K562 (cell line): ENCODE data around the gene FILIP1. TPM values are rescaled to one million over a fixed set of nuclear protein-coding genes. Genes with fewer than 3 reads are reported as not detected.
A peak's percentile ranks its signal among the peaks of the same experiment; 100 is the strongest.

Experiments
- ATAC-seq: fragments of 200-7000 bp; cut with Tn5 transposase; 3 replicates; pipeline ENCODE4 v1.9.1; 2020; ENCODE audit warnings: moderate library complexity
- BruUV-seq: library from RNA; stranded (reverse); fragments of 400-500 nt; replicated peaks from 2 replicates; lab custom pipeline; 2021; lab: Mats Ljungman, UMichigan
- CTCF ChIA-PET: fragments of 300-600 bp; formaldehyde crosslinking; extraction: SDS; loops from one replicate; lab custom pipeline; 2021; ENCODE audit warnings: low intra/inter-chr PET ratio; lab: Yijun Ruan, JAX
- POLR2A ChIA-PET: fragments of 300-600, 350-650 bp; sonication (Branson Sonifier 250); formaldehyde crosslinking; extraction: SDS; loops from one replicate; lab custom pipeline; 2021; ENCODE audit warnings: antibody characterized with exemption, inconsistent platforms; lab: Yijun Ruan, JAX
- DNase-seq, 4 experiments: peaks; one replicate each; pipeline versions ENCODE4 v3.0.0 to v3.0.0-alpha.2; 2011 to 2018; ENCODE audit warnings: low spot score in 3 of 4, mixed read lengths in 3 of 4; ENCODE audit errors: extremely low read depth in 1 of 4
- FAIRE-seq: peaks from 2 replicates; lab custom pipeline; 2011; peaks lifted over from hg19 to GRCh38; lab: Jason Lieb, UNC
- H2AFZ ChIP-seq: 2 replicates; pipeline ENCODE4 v1.6.0; 2011; ENCODE audit warnings: low read depth, low read length, control low read depth, inconsistent platforms
- H3K27ac ChIP-seq: fragments of 200-600 bp; 3 replicates; pipeline ENCODE4 v1.8.0; 2011; ENCODE audit warnings: low read depth, mild to moderate bottlenecking, control low read depth, inconsistent platforms, low read length, moderate library complexity, mixed read lengths; ENCODE audit errors: extremely low read depth
- H3K27me3 ChIP-seq, 2 experiments: fragments of 300-600 bp in 1 of 2; 2 replicates in 1 of 2; 3 replicates in 1 of 2; pipeline versions ENCODE4 v1.6.0 to v1.8.0; 2011; ENCODE audit warnings: inconsistent platforms in 2 of 2, low read length in 2 of 2, mild to moderate bottlenecking in 1 of 2, mixed read lengths in 1 of 2, moderate library complexity in 1 of 2; ENCODE audit not compliant: control insufficient read depth in 2 of 2, insufficient read depth in 2 of 2
- H3K36me3 ChIP-seq: fragments of 300-600 bp; 3 replicates; pipeline ENCODE4 v1.8.0; 2011; ENCODE audit warnings: mild to moderate bottlenecking, low read length, inconsistent platforms; ENCODE audit not compliant: control insufficient read depth, insufficient read depth
- H3K4me1 ChIP-seq, 2 experiments: fragments of 200-600 bp in 1 of 2; replicated peaks in 1 of 2; 2 replicates in 1 of 2; 3 replicates in 1 of 2; pipeline versions ENCODE4 v1.5.1 to v1.8.0; 2011; ENCODE audit warnings: inconsistent platforms in 2 of 2, low read length in 2 of 2, mild to moderate bottlenecking in 1 of 2, mixed read lengths in 1 of 2, moderate library complexity in 1 of 2; ENCODE audit not compliant: control insufficient read depth in 2 of 2, insufficient read depth in 2 of 2
- H3K4me2 ChIP-seq: 2 replicates; pipeline ENCODE4 v1.6.1; 2011; ENCODE audit warnings: low read length, control low read depth, inconsistent platforms, mixed read lengths; ENCODE audit not compliant: insufficient read depth
- H3K4me3 ChIP-seq: fragments of 200-600 bp; sonication (generic), shearing (Covaris generic); 2 replicates; pipeline ENCODE4 v1.5.1; 2016; ENCODE audit warnings: control low read depth, inconsistent platforms
- H3K79me2 ChIP-seq: fragments of 200-600 bp; 3 replicates; pipeline ENCODE4 v1.8.0; 2011; ENCODE audit warnings: low read length, inconsistent platforms; ENCODE audit not compliant: control insufficient read depth, insufficient read depth
- H3K9ac ChIP-seq, 2 experiments: 2 replicates each; pipeline versions ENCODE4 v1.6.0 to v1.6.1; 2011; ENCODE audit warnings: low read depth in 2 of 2, low read length in 2 of 2, control low read depth in 1 of 2, inconsistent platforms in 1 of 2, mild to moderate bottlenecking in 1 of 2, mixed read lengths in 1 of 2; ENCODE audit not compliant: insufficient read depth in 1 of 2
- H3K9me1 ChIP-seq: one replicate; pipeline ENCODE4 v1.6.0; 2011; ENCODE audit warnings: inconsistent platforms, mild to moderate bottlenecking, low read length, moderate library complexity; ENCODE audit not compliant: control insufficient read depth, insufficient read depth
- H3K9me3 ChIP-seq: replicated peaks from 2 replicates; pipeline ENCODE4 v1.5.1; 2011; ENCODE audit warnings: low read depth, low read length, inconsistent platforms; ENCODE audit not compliant: control insufficient read depth, insufficient read depth
- H4K20me1 ChIP-seq: replicated peaks from 2 replicates; pipeline ENCODE4 v1.6.1; 2011; ENCODE audit warnings: low read length, inconsistent platforms, mixed read lengths; ENCODE audit not compliant: control insufficient read depth, insufficient read depth
- BCLAF1 ChIP-seq, 2 experiments: fragments of 450-650 bp in 1 of 2; IDR thresholded peaks; 2 replicates each; pipeline ENCODE4 v1.6.1; 2011 to 2017; ENCODE audit warnings: low read depth in 2 of 2, antibody characterized with exemption in 1 of 2, borderline replicate concordance in 1 of 2, low read length in 1 of 2, mild to moderate bottlenecking in 1 of 2, mixed read lengths in 1 of 2; ENCODE audit not compliant: control insufficient read depth in 1 of 2
- CSDE1 ChIP-seq, 2 experiments: fragments of 450-650 bp; IDR thresholded peaks; 2 replicates each; pipeline ENCODE4 v1.6.1; 2016; ENCODE audit warnings: mild to moderate bottlenecking in 1 of 2
- HDAC2 ChIP-seq: fragments of 450-650 bp; IDR thresholded peaks from 2 replicates; pipeline ENCODE4 v1.6.1; 2016; ENCODE audit warnings: mild to moderate bottlenecking
- NR2F6 ChIP-seq: fragments of 450-650 bp; formaldehyde crosslinking; IDR thresholded peaks from 2 replicates; pipeline ENCODE4 v1.4.0; 2020; ENCODE audit warnings: mild to moderate bottlenecking
- POLR2AphosphoS5 ChIP-seq: IDR thresholded peaks from 2 replicates; pipeline ENCODE4 v1.6.1; 2011; ENCODE audit warnings: mild to moderate bottlenecking, low read depth, low read length, moderate library complexity; ENCODE audit not compliant: control insufficient read depth, insufficient read depth
- PRMT5 ChIP-seq: sonication (generic); formaldehyde crosslinking; IDR thresholded peaks from 2 replicates; pipeline ENCODE4 v1.5.0; 2020; ENCODE audit warnings: missing genetic modification reagents
- SRF ChIP-seq, 2 experiments: fragments of 250-450, 450-650 bp in 1 of 2; sonication (Bioruptor Pico) in 1 of 2; sonication (generic) in 1 of 2; formaldehyde crosslinking; IDR thresholded peaks; 2 replicates each; pipeline versions ENCODE4 v1.5.0 to v1.5.1; 2020 to 2022; ENCODE audit warnings: mild to moderate bottlenecking in 1 of 2, missing genetic modification reagents in 1 of 2
- TARDBP ChIP-seq: fragments of 450-650 bp; IDR thresholded peaks from 2 replicates; pipeline ENCODE4 v1.6.1; 2016
- ZBTB2 ChIP-seq: fragments of 450-650 bp; IDR thresholded peaks from 2 replicates; pipeline ENCODE4 v1.6.1; 2016; ENCODE audit warnings: antibody characterized with exemption
- ZNF24 ChIP-seq: fragments of 450-650 bp; IDR thresholded peaks from 2 replicates; pipeline ENCODE4 v1.6.1; 2016
- whole genome bisulfite sequencing: fragments of 100-300 bp; shearing (Covaris generic); methylation state at CpG from one replicate; pipeline ENCODE4 v1.1.6; 2016; ENCODE audit warnings: low coverage, mixed read lengths; ENCODE audit not compliant: insufficient coverage; ENCODE audit errors: missing lambda C conversion rate; 5-methylcytosine and 5-hydroxymethylcytosine counted together
- in situ Hi-C: fragments of 300-500 bp; cut with MboI; formaldehyde crosslinking; loops from 4 replicates; pipeline ENCODE4 v1.15.0; 2018; ENCODE audit warnings: inconsistent platforms, mixed read lengths
- intact Hi-C: fragments of 100-400 bp; cut with micrococcal nuclease; formaldehyde crosslinking; loops from 2 replicates; pipeline ENCODE4 v1.14.2; 2022
- polyA plus RNA-seq, 8 experiments: library from polyadenylated mRNA; depleted of rRNA in 4 of 8; stranded (reverse) in 5 of 8; unstranded in 3 of 8; fragments of >200 nt; fragmentation: Nextera tagmentation in 2 of 8; fragmentation: Illumina TruSeq in 1 of 8; extraction: Ambion mirVana in 2 of 8; extraction: Trizol in 1 of 8; gene quantifications; 2 replicates each; pipeline versions ENCODE4 v1.2.1 to v1.2.3, GENCODE V29; 2011 to 2014; ENCODE audit warnings: inconsistent platforms in 1 of 8, missing spikeins in 1 of 8
- total RNA-seq, 7 experiments: library from RNA; depleted of rRNA in 6 of 7; stranded (reverse); fragments of >200 nt in 6 of 7; fragmentation: Illumina TruSeq in 2 of 7; extraction: Trizol in 2 of 7; gene quantifications; 2 replicates each; pipeline versions ENCODE4 v1.2.1 to v1.2.3, GENCODE V29; 2011 to 2021; ENCODE audit warnings: low replicate concordance in 1 of 7

FILIP1 gene
- total and polyA plus RNA-seq, 9 of the 15 experiments (the other 6 are each of a cell fraction or from before 2014, with no cell fraction given) = 0.03 to 0.25 (median 0.10) TPM; not detected in 1

GRCh38 chr6:75272145-75272840 is 221.3 kb downstream of the FILIP1 start:
- 96% methylated on average over 5 of the region's 5 CpGs for WGBS
- no peak for DNase-seq
- no TSS peak for BruUV-seq
- Histone ChIP-seq H3K9me3 (no peaks in the 10 kb centered on the region), H3K4me1 (no peaks in the 10 kb centered on the region), H3K36me3 (peaks cover 17% of the 10 kb centered on the region; the same call in 2 of the 3 replicates), H3K4me2 (no peak overlapping the region), H3K9ac (no peak overlapping the region)
- no peak for FAIRE-seq
- POLR2A ChIA-PET = interaction anchor here (1.0 kb wide), 1 partner anchor 9 kb away, joined by 3 read pairs; no protein-coding TSS in a partner anchor
- in situ Hi-C loops = no loop called here
- TF ChIP-seq TARDBP (no peak), SRF (CRISPR knock-in tag; IDR thresholded peaks at IDR 0.05) (peak in 1 of 2 experiments; percentile 30; a peak in 1 of 4 replicates)
- TF ChIP-seq, all 486 proteins: peak for 1
- intact Hi-C loops = no loop called here
- H4K20me1 ChIP-seq = 0 out of 2 replicates have a peak, but pooled peaks cover 3% of the 10 kb centered on the region
- H3K4me3 ChIP-seq = no peak overlapping the region
- no peak overlapping the region for H3K27ac ChIP-seq
- peaks cover 78% of the 10 kb centered on the region for H3K79me2 ChIP-seq
- CTCF ChIA-PET = no interaction called here
- no peaks in the 10 kb centered on the region for H3K27me3 ChIP-seq
- no peak for ATAC-seq
- no peaks in the 10 kb centered on the region for H3K9me1 ChIP-seq
- no peak overlapping the region for H2AFZ ChIP-seq

GRCh38 chr6:75268988-75269354 is 224.6 kb downstream of the FILIP1 start:
- Histone ChIP-seq H3K27me3 (no peaks in the 10 kb centered on the region), H3K9me3 (no peaks in the 10 kb centered on the region), H4K20me1 (0 out of 2 replicates have a peak, but pooled peaks cover 3% of the 10 kb centered on the region), H3K4me1 (no peaks in the 10 kb centered on the region), H3K36me3 (peaks cover 17% of the 10 kb centered on the region; the same call in 2 of the 3 replicates), H2AFZ (no peak overlapping the region), H3K79me2 (peaks cover 66% of the 10 kb centered on the region), H3K4me3 (no peak overlapping the region), H3K27ac (no peak overlapping the region), H3K4me2 (no peak overlapping the region), H3K9me1 (no peaks in the 10 kb centered on the region), H3K9ac (no peak overlapping the region)
- TF ChIP-seq PRMT5 (CRISPR knock-in tag) = no peak
- TF ChIP-seq POLR2AphosphoS5 = no peak
- no peak for TF ChIP-seq HDAC2
- TF ChIP-seq NR2F6 (CRISPR knock-in tag) = no peak
- TF ChIP-seq ZNF24 = no peak
- TF ChIP-seq CSDE1 (IDR thresholded peaks at IDR 0.05) = no peak
- TF ChIP-seq BCLAF1 (IDR thresholded peaks at IDR 0.05; ENCODE audit: borderline replicate concordance in 1 of 2, control insufficient read depth in 1 of 2, low read depth in 2 of 2, low read length in 1 of 2) = no peak
- no peak for TF ChIP-seq ZBTB2
- CTCF ChIA-PET = no interaction called here
- DNase-seq (no peak), ATAC-seq (peak; percentile 29; the same call in 2 of the 3 replicates), FAIRE-seq (no peak)
- WGBS = 68% methylated on average over 4 of the region's 4 CpGs
- no TSS peak for BruUV-seq
- intact Hi-C loops = no loop called here
- in situ Hi-C loops = loop anchor here (10.0 kb wide), 1 partner anchor 256 kb away; no protein-coding TSS in a partner anchor
- POLR2A ChIA-PET = interaction anchor here (1.2 to 1.9 kb wide), 2 partner anchors 9 to 15 kb away, joined by 3 to 5 read pairs; partner anchors contain the start of gene TMEM30A
